K562 (cell line): ENCODE results near the gene SLC34A1. TPM values are rescaled to one million over a fixed set of nuclear protein-coding genes. Genes with fewer than 3 reads are reported as not detected.

Source experiments
- HBP1 ChIP-seq: fragments of 450-650 bp; formaldehyde crosslinking; IDR thresholded peaks from 2 replicates; pipeline ENCODE4 v1.4.0; 2022; ENCODE audit warnings: missing genetic modification characterization
- NFE2 ChIP-seq: IDR thresholded peaks from 2 replicates; pipeline ENCODE4 v1.6.1; 2014; ENCODE audit warnings: antibody characterized with exemption, low read depth
- NR2C1 ChIP-seq, 2 experiments: fragments of 450-650 bp; IDR thresholded peaks; 2 replicates each; pipeline ENCODE4 v1.6.1; 2017; ENCODE audit warnings: mild to moderate bottlenecking in 2 of 2, antibody characterized with exemption in 1 of 2, inconsistent platforms in 1 of 2, missing compliant biosample characterization in 1 of 2, missing genetic modification characterization in 1 of 2
- RCOR1 ChIP-seq, 2 experiments: IDR thresholded peaks; 2 replicates each; pipeline ENCODE4 v1.6.1; 2012; ENCODE audit warnings: low read depth in 2 of 2, low read length in 2 of 2, borderline replicate concordance in 1 of 2, improper control_type of control experiment in 1 of 2
- SMARCE1 ChIP-seq: fragments of 450-650 bp; IDR thresholded peaks from 2 replicates; pipeline ENCODE4 v1.7.1; 2016; ENCODE audit warnings: mild to moderate bottlenecking
- TCF3 ChIP-seq: sonication (generic); formaldehyde crosslinking; IDR thresholded peaks from 2 replicates; pipeline ENCODE4 v1.4.0; 2020; ENCODE audit warnings: mild to moderate bottlenecking, missing genetic modification reagents
- TEAD4 ChIP-seq, 2 experiments: sonication (generic) in 1 of 2; formaldehyde crosslinking in 1 of 2; IDR thresholded peaks; 2 replicates each; pipeline versions ENCODE4 v1.6.1 to v1.8.0; 2012 to 2022; ENCODE audit warnings: borderline replicate concordance in 1 of 2, inconsistent platforms in 1 of 2, low read length in 1 of 2, mild to moderate bottlenecking in 1 of 2, missing genetic modification reagents in 1 of 2
- ZBTB40 ChIP-seq, 2 experiments: fragments of 450-650 bp in 1 of 2; sonication (generic) in 1 of 2; formaldehyde crosslinking in 1 of 2; IDR thresholded peaks; 2 replicates each; pipeline versions ENCODE4 v1.7.1 to v1.9.0; 2016 to 2022; ENCODE audit warnings: inconsistent platforms in 1 of 2, mild to moderate bottlenecking in 1 of 2, missing genetic modification reagents in 1 of 2
- ZFP1 ChIP-seq: fragments of 450-650 bp; formaldehyde crosslinking; IDR thresholded peaks from 2 replicates; pipeline ENCODE4 v1.4.0; 2020; ENCODE audit warnings: mild to moderate bottlenecking, mixed read lengths
- ZKSCAN8 ChIP-seq: fragments of 200-800 bp; sonication (Bioruptor generic); IDR thresholded peaks from 2 replicates; pipeline ENCODE4 v1.6.1; 2016; ENCODE audit warnings: missing genetic modification characterization, missing compliant biosample characterization
- polyA plus RNA-seq, 8 experiments: library from polyadenylated mRNA; depleted of rRNA in 4 of 8; stranded (reverse) in 5 of 8; unstranded in 3 of 8; fragments of >200 nt; fragmentation: Nextera tagmentation in 2 of 8; fragmentation: Illumina TruSeq in 1 of 8; extraction: Ambion mirVana in 2 of 8; extraction: Trizol in 1 of 8; gene quantifications; 2 replicates each; pipeline versions ENCODE4 v1.2.1 to v1.2.3, GENCODE V29; 2011 to 2014; ENCODE audit warnings: inconsistent platforms in 1 of 8, missing spikeins in 1 of 8
- total RNA-seq, 7 experiments: library from RNA; depleted of rRNA in 6 of 7; stranded (reverse); fragments of >200 nt in 6 of 7; fragmentation: Illumina TruSeq in 2 of 7; extraction: Trizol in 2 of 7; gene quantifications; 2 replicates each; pipeline versions ENCODE4 v1.2.1 to v1.2.3, GENCODE V29; 2011 to 2021; ENCODE audit warnings: low replicate concordance in 1 of 7
- TF ChIP-seq, protein P1 (sequence below), 3 experiments: IDR thresholded peaks in 2 of 3; conservative IDR thresholded peaks in 1 of 3; 2 replicates each; pipeline ENCODE4 v1.5.1; 2011 to 2012; ENCODE audit warnings: low read length in 3 of 3, mild to moderate bottlenecking in 3 of 3, control low read depth in 2 of 3, improper control_type of control experiment in 1 of 3, inconsistent platforms in 1 of 3, low read depth in 1 of 3, mixed read lengths in 1 of 3, moderate library complexity in 1 of 3; ENCODE audit not compliant: insufficient read depth in 2 of 3

Gene SLC34A1
- total and polyA plus RNA-seq, 9 of the 15 experiments (the other 6 are each of a cell fraction or from before 2014, with no cell fraction given) = not detected

DNA sequence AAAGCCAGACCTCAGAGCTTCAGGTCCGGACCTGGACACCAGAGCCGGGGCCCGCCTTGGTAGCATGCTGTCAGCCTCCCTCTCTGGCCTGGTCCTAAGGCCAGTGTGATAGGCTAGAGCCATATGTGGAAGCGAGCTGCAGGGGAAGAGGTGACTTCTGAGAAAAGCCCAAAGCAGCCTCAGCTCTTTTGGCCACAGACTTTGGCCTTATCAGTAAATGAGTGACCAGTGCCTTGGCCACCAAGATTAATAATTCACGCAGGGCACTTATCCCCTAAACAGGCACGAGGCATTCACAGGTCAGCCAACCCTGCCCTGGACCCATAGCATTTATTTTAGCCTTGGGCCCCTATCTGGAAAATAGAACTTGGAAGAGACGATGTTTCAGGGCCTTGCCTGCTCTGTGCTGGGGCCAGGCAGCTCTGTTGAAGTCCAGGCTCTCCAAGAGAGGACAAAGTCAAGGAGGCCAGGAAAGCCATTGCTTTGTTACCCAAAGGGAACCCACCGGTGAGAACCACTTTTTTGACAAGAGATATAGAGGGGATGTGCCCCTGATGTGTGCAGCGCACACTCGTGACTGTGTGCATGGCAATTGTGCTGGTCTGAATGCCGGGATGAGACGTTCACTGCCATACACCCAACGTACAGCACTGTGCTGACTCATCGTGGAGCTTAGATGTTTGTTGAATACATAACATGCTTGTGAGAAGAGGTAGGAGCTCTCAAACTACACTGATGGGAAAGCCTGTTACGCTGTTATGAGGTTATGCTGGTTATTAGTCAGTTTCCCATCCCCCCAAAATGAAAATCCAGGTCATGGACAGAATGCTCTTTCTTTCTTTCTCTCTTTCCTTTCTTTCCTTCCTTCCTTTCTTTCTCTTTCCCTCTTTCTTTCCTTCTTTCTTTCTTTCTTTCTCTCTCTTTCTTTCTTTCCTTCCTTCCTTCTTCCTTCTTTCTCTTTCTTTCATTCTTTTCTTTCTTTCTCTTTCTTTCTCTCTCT, 5.0 kb upstream of the SLC34A1 start (continued):
- TF ChIP-seq NFE2 = peak; percentile 98
- 0 out of 2 replicates have a peak, but pooled peaks have one; percentile 2 for TF ChIP-seq ZFP1 (CRISPR knock-in tag)
- peak; percentile 40 for TF ChIP-seq ZBTB40 (IDR thresholded peaks at IDR 0.05)
- TF ChIP-seq ZBTB40 (CRISPR knock-in tag; IDR thresholded peaks at IDR 0.05) = no peak
- TF ChIP-seq HBP1 (CRISPR knock-in tag) = 0 out of 2 replicates have a peak, but pooled peaks have one; percentile 9
- TF ChIP-seq NR2C1 (IDR thresholded peaks at IDR 0.05) = peak; percentile 53
- peak; percentile 72 for TF ChIP-seq NR2C1 (tag; IDR thresholded peaks at IDR 0.05)
- TF ChIP-seq RCOR1 (IDR thresholded peaks at IDR 0.05; ENCODE audit: borderline replicate concordance in 1 of 2, low read depth in 2 of 2, low read length in 2 of 2) = peak in 1 of 2 experiments; percentile 44; a peak in 1 of 4 replicates
- TF ChIP-seq TEAD4 (IDR thresholded peaks at IDR 0.05; ENCODE audit: low read length) = peak; percentile 48; the same call in 1 of the 2 replicates
- no peak for TF ChIP-seq TEAD4 (CRISPR knock-in tag; IDR thresholded peaks at IDR 0.05; ENCODE audit: borderline replicate concordance)
- peak; percentile 51; the same call in 1 of the 2 replicates for TF ChIP-seq TCF3
- peak; percentile 80 for TF ChIP-seq SMARCE1
- TF ChIP-seq ZKSCAN8 (CRISPR knock-in tag) = peak; percentile 76; the same call in 1 of the 2 replicates
- TF ChIP-seq, protein P1, sequence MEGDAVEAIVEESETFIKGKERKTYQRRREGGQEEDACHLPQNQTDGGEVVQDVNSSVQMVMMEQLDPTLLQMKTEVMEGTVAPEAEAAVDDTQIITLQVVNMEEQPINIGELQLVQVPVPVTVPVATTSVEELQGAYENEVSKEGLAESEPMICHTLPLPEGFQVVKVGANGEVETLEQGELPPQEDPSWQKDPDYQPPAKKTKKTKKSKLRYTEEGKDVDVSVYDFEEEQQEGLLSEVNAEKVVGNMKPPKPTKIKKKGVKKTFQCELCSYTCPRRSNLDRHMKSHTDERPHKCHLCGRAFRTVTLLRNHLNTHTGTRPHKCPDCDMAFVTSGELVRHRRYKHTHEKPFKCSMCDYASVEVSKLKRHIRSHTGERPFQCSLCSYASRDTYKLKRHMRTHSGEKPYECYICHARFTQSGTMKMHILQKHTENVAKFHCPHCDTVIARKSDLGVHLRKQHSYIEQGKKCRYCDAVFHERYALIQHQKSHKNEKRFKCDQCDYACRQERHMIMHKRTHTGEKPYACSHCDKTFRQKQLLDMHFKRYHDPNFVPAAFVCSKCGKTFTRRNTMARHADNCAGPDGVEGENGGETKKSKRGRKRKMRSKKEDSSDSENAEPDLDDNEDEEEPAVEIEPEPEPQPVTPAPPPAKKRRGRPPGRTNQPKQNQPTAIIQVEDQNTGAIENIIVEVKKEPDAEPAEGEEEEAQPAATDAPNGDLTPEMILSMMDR (IDR thresholded peaks at IDR 0.05 in 2 of 3, conservative IDR thresholded peaks at IDR 0.05 in 1 of 3; ENCODE audit: insufficient read depth in 2 of 3, low read depth in 1 of 3, low read length in 3 of 3) = no peak
